ENCODE data around the gene PFAS.

GRCh38 chr17:8237886-8238285, 11.2 kb upstream of the PFAS start:
- no peak for TF ChIP-seq EZH2 (IDR thresholded peaks at IDR 0.05; ENCODE audit: borderline replicate concordance, low read length)
- no peak for TF ChIP-seq CTCF (IDR thresholded peaks at IDR 0.05; ENCODE audit: low read length)
